ENCODE measurements around the gene JMJD1C. TPM values are rescaled to one million over a fixed set of nuclear protein-coding genes. Genes with fewer than 3 reads are reported as not detected.

JMJD1C gene
- total and polyA plus RNA-seq, 2 donors (not counting 3 experiments of a cell fraction or from before 2014, with no cell fraction given), result 32.1 to 97.1 TPM

DNA sequence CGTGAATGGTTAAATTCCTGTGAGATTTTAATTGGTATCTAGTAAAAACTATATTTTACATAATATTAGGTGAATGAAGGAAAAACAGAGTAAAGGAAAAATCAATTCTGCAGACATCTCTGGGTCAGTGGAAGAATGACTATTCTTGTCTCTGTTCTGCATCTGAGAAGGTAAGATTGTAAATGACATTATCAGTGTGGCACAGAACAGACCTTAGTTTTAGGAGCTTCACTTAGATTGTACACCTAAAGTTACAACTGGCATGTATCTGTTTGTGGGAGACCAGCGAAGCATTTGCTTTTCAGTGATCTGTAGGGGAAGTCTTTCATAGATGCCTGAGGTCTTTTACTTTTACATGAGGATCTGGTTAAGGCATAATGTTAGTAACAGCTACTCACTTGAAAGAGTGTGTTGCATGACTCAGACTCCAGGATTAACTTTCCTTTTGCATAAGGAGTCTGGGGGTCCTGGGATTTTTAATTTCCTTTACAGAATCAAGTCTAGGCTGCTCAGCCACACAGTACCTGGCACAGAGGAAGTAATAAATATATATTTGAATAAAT lies 56.2 kb downstream of the JMJD1C start:
- DNase-seq (ENCODE audit: low read depth, low spot score), result peak; percentile 23
- no peak for FAIRE-seq

More for the DNA sequence above, 56.2 kb downstream of the JMJD1C start:
- no peaks in the 10 kb centered on the region for H3K36me3 ChIP-seq (ENCODE audit: control insufficient read depth in 2 of 2, extremely low read depth in 1 of 2, insufficient read depth in 2 of 2, low read length in 2 of 2)
- dilution Hi-C loops (cut with MboI; ENCODE audit: extremely low pct_ligation_motif_present, low sequenced_read_pairs), result no loop called here
- intact Hi-C loops (cut with micrococcal nuclease), result no loop called here
- no TSS peak for BruUV-seq (replicated peaks)
- peaks cover 13% of the 10 kb centered on the region for H3K4me1 ChIP-seq (ENCODE audit: control insufficient read depth, extremely low read depth, insufficient read depth, low read length)
- H4K20me1 ChIP-seq (replicated peaks; ENCODE audit: control insufficient read depth, extremely low read depth, insufficient read depth, low read length), result peaks cover 3% of the 10 kb centered on the region
- H3K9ac ChIP-seq (replicated peaks; ENCODE audit: extremely low read depth, insufficient read depth, low read length), result no peak overlapping the region
- H3K4me3 ChIP-seq (replicated peaks in 1 of 3; ENCODE audit: insufficient read depth in 1 of 3, low read depth in 1 of 3, low read length in 3 of 3), result no peak overlapping the region
- H2AFZ ChIP-seq (ENCODE audit: low read depth, low read length), result no peak overlapping the region
- H3K4me2 ChIP-seq (ENCODE audit: insufficient read depth, low read length), result peak overlapping the region; percentile 48
- H3K27ac ChIP-seq (ENCODE audit: insufficient read depth, low read depth, low read length), result no peak overlapping the region
- TF ChIP-seq GATA2 (IDR thresholded peaks at IDR 0.05; ENCODE audit: insufficient read depth, insufficient read length, low read depth, low read length), result no peak
- TF ChIP-seq JUN (IDR thresholded peaks at IDR 0.05; ENCODE audit: borderline replicate concordance, insufficient read depth, insufficient read length, low read depth), result no peak
- no peak for TF ChIP-seq CTCF (IDR thresholded peaks at IDR 0.05; ENCODE audit: extremely low read depth in 1 of 2, insufficient read depth in 1 of 2, low read depth in 1 of 2, low read length in 2 of 2)
- ChIA-PET POLR2A (no interaction called here), CTCF (interaction anchor here (1.0 to 1.9 kb wide), 3 partner anchors 10 to 243 kb away, joined by 3 to 6 read pairs (median 3); no protein-coding TSS in a partner anchor)
- H3K27me3 ChIP-seq (ENCODE audit: control insufficient read depth in 2 of 2, insufficient read depth in 2 of 2, low read length in 2 of 2), result no peaks in the 10 kb centered on the region
- H3K9me3 ChIP-seq (replicated peaks; ENCODE audit: control insufficient read depth, insufficient read depth, low read length), result no peaks in the 10 kb centered on the region
- H3K9me1 ChIP-seq (replicated peaks; ENCODE audit: control insufficient read depth, extremely low read depth, insufficient read depth, low read length), result no peaks in the 10 kb centered on the region
- peaks cover 81% of the 10 kb centered on the region for H3K79me2 ChIP-seq (ENCODE audit: control insufficient read depth, insufficient read depth, low read length)

All from endothelial cell of umbilical vein (primary cell).